ENCODE measurements around the gene RXYLT1. TPM values are rescaled to one million over a fixed set of nuclear protein-coding genes. Genes with fewer than 3 reads are reported as not detected.
"Not testable (repeated sequence)": the region's sequence is repeated elsewhere in the genome, so short reads cannot be mapped to it uniquely, and the experiment has no call there.

The RXYLT1 gene, protein sequence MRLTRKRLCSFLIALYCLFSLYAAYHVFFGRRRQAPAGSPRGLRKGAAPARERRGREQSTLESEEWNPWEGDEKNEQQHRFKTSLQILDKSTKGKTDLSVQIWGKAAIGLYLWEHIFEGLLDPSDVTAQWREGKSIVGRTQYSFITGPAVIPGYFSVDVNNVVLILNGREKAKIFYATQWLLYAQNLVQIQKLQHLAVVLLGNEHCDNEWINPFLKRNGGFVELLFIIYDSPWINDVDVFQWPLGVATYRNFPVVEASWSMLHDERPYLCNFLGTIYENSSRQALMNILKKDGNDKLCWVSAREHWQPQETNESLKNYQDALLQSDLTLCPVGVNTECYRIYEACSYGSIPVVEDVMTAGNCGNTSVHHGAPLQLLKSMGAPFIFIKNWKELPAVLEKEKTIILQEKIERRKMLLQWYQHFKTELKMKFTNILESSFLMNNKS
- total RNA-seq, result 10 to 100 TPM in 3 of 4 donors, 1 to 10 TPM in 1; 8.3 to 19.8 (median 12.7) TPM

DNA sequence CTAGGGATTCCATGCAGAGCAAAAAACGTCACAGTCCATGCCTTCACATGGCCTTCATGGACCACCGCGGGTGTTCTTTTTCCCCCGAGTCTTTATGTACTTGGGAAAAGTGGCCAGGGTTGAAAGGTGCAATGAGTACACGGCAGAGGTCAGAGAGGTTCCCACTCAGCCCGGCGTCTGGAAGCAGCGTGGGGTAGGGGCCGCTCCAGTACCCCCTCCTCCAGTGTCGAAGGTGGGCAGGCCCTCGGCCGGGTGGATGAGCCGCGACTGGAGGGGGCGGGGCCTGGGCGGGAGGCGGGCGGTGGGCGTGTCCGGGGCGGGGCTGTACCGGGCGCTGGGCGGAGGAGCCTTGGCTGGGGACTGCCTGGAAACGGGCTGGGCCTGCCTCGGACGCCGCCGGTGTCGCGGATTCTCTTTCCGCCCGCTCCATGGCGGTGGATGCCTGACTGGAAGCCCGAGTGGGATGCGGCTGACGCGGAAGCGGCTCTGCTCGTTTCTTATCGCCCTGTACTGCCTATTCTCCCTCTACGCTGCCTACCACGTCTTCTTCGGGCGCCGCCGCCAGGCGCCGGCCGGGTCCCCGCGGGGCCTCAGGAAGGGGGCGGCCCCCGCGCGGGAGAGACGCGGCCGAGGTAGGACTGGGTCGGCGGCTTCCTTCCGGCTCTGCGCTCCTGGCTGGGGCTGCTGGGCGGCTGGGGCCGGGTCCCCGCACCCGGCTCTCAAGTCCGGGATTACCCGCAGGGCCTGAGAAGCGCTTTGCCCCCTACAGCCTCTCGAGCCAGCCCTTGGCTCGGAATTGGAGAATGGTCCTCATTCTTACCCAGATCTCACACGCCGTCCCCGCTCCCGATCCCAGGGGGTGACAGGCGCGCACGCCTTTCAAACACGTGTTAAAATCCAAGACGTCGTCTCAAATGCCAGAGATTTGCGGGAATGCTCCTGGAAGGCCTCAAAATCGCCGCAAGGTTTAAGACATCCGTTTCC lies at the start of gene RXYLT1:
Gene RXYLT1, plus strand, starts transcription at position 412 of the 984 bp plus-strand sequence. Its CDS starts 52 bp downstream, at position 464.
- H3K4me1 ChIP-seq, result peaks cover 8 to 18% (median 13%) of the 10 kb centered on the region in 4 donors
- H3K27me3 ChIP-seq, result no peaks in the 10 kb centered on the region
- peak within 1 kb of the TSS; percentile 85 to 93 (median 90) for H3K27ac ChIP-seq (replicated peaks in 1 of 4)
- peaks cover 0 to 22% (median 8%) of the 10 kb centered on the region in 4 donors for H3K36me3 ChIP-seq
- intact Hi-C loops (cut with DNase I), result no loop called here
- H3K4me3 ChIP-seq, result peak within 1 kb of the TSS; percentile 67 to 93 (median 82)
- H3K9me3 ChIP-seq, result no peaks in the 10 kb centered on the region
- DNase-seq (ENCODE audit: extremely low spot score), result peak; percentile 97
- 2% methylated on average over 30 of the region's 86 CpGs for WGBS
- peak; percentile 29 for TF ChIP-seq POLR2A (IDR thresholded peaks at IDR 0.05; ENCODE audit: low read depth)
- TF ChIP-seq EP300 (IDR thresholded peaks at IDR 0.05), result peak; percentile 19
- TF ChIP-seq, protein P1, sequence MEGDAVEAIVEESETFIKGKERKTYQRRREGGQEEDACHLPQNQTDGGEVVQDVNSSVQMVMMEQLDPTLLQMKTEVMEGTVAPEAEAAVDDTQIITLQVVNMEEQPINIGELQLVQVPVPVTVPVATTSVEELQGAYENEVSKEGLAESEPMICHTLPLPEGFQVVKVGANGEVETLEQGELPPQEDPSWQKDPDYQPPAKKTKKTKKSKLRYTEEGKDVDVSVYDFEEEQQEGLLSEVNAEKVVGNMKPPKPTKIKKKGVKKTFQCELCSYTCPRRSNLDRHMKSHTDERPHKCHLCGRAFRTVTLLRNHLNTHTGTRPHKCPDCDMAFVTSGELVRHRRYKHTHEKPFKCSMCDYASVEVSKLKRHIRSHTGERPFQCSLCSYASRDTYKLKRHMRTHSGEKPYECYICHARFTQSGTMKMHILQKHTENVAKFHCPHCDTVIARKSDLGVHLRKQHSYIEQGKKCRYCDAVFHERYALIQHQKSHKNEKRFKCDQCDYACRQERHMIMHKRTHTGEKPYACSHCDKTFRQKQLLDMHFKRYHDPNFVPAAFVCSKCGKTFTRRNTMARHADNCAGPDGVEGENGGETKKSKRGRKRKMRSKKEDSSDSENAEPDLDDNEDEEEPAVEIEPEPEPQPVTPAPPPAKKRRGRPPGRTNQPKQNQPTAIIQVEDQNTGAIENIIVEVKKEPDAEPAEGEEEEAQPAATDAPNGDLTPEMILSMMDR (IDR thresholded peaks at IDR 0.05), result peak in 1 of 3 experiments; percentile 4
- peak; percentile 55 to 89 for TF ChIP-seq POLR2AphosphoS5 (IDR thresholded peaks at IDR 0.05)

DNA sequence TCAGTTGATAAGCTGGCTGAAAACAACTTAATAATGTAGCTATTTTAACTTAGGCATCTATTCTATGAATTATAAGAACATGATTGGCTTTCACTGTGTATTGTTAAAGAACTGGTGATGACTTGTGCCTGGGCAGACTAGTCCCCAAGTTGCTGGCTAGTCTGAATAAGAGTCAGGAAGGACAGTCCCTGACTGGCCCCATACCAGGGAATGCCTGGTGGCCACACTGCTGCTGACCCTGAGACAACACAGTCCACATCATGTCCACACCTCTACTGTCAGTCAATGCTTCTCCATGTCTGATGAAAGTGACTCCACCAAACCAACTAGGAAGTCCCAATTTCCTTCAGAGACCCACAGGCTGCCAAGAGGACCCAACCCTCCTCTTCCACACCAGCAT lies 46.9 kb upstream of the RXYLT1 start:
- peak overlapping the region in 1 of 4 donors; percentile 63 for H3K27ac ChIP-seq (replicated peaks in 1 of 4)
- intact Hi-C loops (cut with DNase I), result not testable (repeated sequence)

GRCh38 chr12:63733585-63733984 lies 46.1 kb upstream of the RXYLT1 start:
- peak overlapping the region in 2 of 4 donors; percentile 27 to 63 for H3K27ac ChIP-seq (replicated peaks in 1 of 4)
- DNase-seq (ENCODE audit: extremely low spot score); H3K4me1 ChIP-seq; H3K27me3 ChIP-seq; H3K36me3 ChIP-seq; H3K4me3 ChIP-seq; H3K9me3 ChIP-seq; intact Hi-C loops (cut with DNase I): not testable (repeated sequence)
- 24% methylated on average over 3 of the region's 3 CpGs for WGBS

More for the DNA sequence above, 46.9 kb upstream of the RXYLT1 start:
- H3K27me3 ChIP-seq; H3K4me3 ChIP-seq; H3K9me3 ChIP-seq; H3K36me3 ChIP-seq; H3K4me1 ChIP-seq; DNase-seq (ENCODE audit: extremely low spot score): not testable (repeated sequence)

DNA sequence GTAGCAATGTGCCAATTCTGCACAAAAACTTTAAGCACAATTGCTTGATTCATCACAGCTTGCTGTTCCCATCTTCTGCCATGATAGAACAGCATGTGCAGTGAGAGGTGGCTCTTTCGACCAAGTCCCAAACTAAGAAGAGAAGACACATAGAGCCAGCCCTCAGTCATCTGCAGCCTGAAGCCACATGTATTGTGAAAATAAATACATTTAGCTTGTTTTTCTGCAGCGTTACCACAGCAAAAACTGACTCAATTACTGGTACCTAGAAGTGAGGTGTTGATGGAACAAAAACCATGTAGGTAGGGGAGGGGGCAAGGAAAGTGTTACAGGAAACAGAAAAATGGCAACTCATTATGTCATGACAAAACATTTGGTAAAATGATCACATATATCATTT lies 39.2 kb upstream of the RXYLT1 start:
- H3K9me3 ChIP-seq; H3K36me3 ChIP-seq; DNase-seq (ENCODE audit: extremely low spot score); H3K27ac ChIP-seq (replicated peaks in 1 of 4); H3K4me1 ChIP-seq; intact Hi-C loops (cut with DNase I); H3K4me3 ChIP-seq; H3K27me3 ChIP-seq: not testable (repeated sequence)
- WGBS, result 100% methylated on average over 1 of the region's 2 CpGs

DNA sequence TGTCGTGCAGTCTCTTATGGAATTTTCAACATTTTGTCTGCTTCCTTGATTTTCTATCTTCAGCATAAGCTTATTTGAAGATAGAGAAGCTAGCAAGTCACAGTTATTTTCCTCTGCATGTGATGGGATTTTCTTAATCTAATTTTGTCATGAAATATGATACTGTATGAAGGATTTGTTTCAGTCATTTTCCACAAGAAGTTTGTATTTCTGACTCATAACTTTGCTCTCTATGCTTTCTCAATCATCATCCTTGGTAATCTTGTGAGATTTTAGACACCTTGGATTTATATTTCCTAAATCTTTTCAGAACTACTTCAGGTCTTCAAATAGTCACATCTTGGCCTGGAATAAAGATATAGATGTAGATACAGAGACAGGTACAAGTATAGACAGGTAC lies 38.3 kb upstream of the RXYLT1 start:
- DNase-seq (ENCODE audit: extremely low spot score); H3K36me3 ChIP-seq; H3K4me1 ChIP-seq; H3K4me3 ChIP-seq; H3K9me3 ChIP-seq; intact Hi-C loops (cut with DNase I); H3K27me3 ChIP-seq; H3K27ac ChIP-seq (replicated peaks in 1 of 4): not testable (repeated sequence)
- WGBS, result 56% methylated on average over 1 of the region's 1 CpG

- DNase-seq (ENCODE audit: extremely low spot score); H3K36me3 ChIP-seq; H3K27me3 ChIP-seq; H3K4me3 ChIP-seq; H3K4me1 ChIP-seq; H3K9me3 ChIP-seq; intact Hi-C loops (cut with DNase I): not testable (repeated sequence)
- 19% methylated on average over 2 of the region's 2 CpGs for WGBS
- peak overlapping the region in 1 of 4 donors; percentile 18 for H3K27ac ChIP-seq (replicated peaks in 1 of 4)
Measured at GRCh38 chr12:63744110-63744509, 35.6 kb upstream of the RXYLT1 start.

DNA sequence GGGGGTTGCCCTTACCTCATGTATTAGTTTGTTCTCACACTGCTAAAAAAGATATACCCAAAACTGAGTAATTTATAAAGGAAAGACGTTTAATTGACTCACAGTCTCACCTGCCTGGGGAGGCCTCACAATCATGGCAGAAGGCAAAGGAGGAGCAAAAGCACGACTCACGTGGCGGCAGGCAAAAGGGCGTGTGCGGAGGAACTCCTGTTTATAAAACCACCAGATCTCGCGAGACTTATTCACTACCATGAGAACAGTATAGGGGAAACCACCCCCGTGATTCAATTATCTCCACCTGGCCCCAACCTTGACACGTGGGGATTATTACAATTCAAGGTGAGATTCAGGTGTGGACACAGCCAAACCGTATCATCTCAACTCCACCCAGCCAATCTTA lies 33.2 kb upstream of the RXYLT1 start:
- 84% methylated on average over 11 of the region's 11 CpGs for WGBS

GRCh38 chr12:63747136-63747535 lies 32.6 kb upstream of the RXYLT1 start:
- H3K4me1 ChIP-seq; intact Hi-C loops (cut with DNase I): not testable (repeated sequence)

More for the DNA sequence above, 33.2 kb upstream of the RXYLT1 start:
- H3K36me3 ChIP-seq; H3K27me3 ChIP-seq; H3K27ac ChIP-seq (replicated peaks in 1 of 4); DNase-seq (ENCODE audit: extremely low spot score); H3K4me1 ChIP-seq; H3K4me3 ChIP-seq; H3K9me3 ChIP-seq; intact Hi-C loops (cut with DNase I): not testable (repeated sequence)

More at GRCh38 chr12:63747136-63747535, 32.6 kb upstream of the RXYLT1 start:
- H3K27me3 ChIP-seq; H3K27ac ChIP-seq (replicated peaks in 1 of 4); H3K9me3 ChIP-seq; DNase-seq (ENCODE audit: extremely low spot score); H3K36me3 ChIP-seq; H3K4me3 ChIP-seq: not testable (repeated sequence)

All from esophagus muscularis mucosa (tissue), 4 donors.